GM19238 (cell line): Measurements from ENCODE around the gene ACSS1.

ENCODE experiments used
- DNase-seq: peaks from one replicate; pipeline ENCODE4 v3.0.0; 2011; ENCODE audit warnings: low spot score; ENCODE audit not compliant: insufficient read length

ACSS1 gene

DNA sequence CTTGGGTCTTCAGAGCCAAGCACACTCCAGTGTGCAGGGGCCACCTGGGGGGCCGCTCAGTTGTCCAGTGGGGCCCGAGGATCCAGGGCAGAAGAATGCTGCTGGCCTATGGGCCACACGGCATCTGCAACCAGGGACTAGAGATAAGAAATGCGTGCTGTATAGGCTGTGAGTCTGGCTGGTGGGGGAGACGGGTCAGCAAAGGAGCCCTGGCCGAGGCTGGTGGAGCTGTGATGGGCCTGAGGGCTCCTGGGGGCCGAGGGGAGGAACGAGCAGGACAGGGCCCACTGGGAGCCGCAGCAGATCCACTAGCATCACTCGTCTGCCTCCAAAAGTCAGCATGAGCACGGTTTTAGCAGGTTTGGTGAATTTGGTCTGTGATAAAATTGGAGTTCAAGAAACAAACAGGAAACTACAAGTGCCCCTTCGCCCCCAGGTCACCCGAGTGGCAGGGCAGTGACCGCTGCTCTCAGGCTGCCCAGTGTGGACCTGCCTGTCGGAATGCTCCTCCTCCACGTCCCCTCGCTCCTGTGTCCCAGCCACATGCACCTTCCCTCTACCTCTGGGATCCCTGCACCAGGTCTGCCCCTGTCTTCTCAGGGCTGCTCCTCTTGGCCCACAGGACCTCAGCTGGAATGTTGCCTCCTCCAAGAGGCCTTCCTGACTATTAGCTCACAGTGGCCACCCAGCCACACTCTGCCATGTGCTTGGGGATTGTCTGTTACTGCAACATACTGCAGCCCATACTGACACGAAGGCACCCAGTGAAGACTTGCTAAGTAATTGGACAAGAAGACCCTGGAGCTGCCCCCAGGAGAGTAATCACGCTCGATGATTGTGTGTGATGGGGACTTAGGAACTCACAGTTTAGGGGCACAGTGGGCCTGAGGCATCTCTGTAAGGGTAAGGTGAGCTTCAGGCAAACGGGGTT lies 10.9 kb downstream of the ACSS1 start:
- no peak for DNase-seq

DNA sequence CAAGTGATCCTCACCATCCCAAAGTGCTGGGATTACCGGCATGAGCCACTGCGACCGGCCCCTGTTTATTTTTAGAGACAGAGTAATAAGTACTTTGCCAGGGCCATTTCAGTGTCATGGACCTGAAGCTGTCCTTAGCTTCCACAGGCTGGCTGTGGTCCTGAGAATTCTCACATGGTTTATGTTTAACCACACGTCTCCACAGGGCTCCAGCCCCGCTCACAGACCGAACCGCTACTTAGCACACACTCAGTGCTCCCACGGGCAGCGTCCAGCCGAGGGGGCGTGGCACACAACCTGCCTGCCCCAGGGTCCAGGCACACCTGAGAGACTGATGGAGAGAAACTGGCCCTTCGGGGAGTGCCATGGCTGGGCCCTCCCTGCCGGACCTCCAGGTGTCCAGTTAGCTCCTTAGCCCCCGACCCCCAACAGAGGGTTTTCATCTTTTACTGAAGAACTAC lies 11.7 kb downstream of the ACSS1 start:
- DNase-seq: no peak

DNA sequence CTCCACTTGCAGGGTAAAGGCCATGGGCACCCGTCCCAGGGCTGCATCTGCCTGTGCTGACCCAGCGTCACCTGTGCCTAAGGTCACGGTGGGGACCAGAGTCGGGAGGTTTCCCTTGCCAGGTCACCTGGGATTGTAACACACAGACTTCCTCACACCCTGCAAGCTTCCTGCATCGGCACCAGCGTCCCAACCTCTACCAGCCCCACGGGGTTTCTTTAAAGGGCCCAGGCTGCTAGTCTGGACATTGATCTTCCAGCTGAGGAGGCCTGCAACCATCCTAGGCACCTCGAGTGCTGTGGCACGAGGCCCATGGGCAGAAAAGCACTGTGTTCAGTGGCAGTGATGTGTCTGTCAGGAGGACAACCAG lies 12.6 kb downstream of the ACSS1 start:
- no peak for DNase-seq

DNA sequence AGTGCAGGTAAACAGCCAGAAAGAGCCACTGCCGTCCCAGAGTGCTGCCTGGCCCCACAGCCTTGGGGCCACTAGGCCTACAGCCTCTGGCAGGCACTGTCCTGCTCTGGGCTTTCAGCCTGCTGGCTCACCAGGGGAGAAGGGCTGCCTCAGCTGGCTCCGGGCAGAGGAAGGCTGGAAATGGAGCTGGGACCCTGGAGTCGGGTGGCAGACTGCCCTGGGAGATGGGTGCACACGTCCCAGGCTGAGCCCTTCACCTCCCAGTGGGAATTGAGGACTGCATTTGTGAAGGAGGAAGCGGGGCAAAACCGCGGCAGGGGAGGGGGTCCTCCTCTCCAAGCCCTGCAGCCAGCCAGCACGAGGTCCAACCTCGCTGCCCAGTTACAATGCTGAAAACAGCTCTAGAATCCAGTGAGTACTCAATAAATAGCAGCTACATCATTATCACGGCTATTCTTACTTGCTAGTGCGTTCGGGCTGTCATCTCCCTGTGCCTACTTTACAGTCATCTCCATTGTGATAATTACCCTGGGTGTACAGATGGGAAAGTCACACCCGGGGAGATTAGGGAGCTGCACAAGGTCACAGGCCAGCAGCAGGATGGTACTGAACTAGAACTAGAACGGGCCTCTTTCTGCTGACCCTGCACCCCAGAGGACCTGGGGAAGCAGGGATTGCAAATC lies 13.1 kb downstream of the ACSS1 start:
- no peak for DNase-seq

DNA sequence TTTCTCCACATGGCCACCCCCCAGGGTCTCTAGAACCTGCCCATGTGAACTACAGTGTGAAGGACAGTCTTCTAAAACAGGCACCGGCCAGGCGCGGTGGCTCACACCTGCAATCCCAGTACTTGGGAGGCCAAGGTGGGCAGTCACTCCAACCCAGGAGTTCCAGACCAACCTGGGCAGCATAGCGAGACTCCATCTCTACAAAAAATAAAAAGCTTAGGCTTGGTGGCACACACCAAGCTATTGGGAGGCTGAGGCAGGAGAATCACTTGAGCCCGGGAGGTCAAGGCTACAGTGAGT lies 13.7 kb downstream of the ACSS1 start:
- no peak for DNase-seq

DNA sequence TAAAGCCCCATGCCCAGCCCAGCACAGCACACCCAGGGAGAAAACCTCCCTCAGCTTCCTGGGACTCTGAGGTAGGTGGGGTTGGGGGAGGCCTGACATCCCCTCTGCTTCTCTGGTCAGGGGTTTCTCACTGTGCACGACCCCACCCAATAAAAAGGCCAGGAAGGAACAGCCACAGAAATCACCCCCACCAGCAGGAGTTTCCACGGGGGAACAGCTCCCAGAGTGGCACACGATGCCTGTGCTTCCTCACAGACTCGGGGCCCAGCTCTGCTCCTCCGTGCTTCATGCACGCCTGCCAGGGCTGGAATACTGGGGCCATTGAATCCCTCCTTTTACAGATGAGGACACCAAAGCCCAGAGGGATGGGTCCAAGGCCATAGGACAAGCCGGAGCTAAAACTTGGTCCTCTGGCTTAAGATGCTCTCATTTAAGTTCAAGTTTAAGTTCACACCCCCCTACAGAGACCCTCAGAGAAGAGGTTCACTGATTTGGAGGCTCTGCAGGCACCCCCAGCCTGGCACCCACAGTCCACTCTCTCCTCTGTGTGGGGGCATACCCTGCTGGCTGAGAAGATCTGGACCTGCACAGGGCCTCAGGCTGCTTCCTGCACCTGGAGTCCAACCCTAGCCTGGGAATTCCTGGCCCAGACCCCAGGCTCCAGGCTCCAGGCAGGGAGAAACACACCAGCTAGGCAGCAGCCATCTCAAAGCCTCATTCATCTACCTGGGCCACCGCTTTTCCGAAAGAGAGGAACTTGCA lies 14.3 kb downstream of the ACSS1 start:
- DNase-seq: no peak

DNA sequence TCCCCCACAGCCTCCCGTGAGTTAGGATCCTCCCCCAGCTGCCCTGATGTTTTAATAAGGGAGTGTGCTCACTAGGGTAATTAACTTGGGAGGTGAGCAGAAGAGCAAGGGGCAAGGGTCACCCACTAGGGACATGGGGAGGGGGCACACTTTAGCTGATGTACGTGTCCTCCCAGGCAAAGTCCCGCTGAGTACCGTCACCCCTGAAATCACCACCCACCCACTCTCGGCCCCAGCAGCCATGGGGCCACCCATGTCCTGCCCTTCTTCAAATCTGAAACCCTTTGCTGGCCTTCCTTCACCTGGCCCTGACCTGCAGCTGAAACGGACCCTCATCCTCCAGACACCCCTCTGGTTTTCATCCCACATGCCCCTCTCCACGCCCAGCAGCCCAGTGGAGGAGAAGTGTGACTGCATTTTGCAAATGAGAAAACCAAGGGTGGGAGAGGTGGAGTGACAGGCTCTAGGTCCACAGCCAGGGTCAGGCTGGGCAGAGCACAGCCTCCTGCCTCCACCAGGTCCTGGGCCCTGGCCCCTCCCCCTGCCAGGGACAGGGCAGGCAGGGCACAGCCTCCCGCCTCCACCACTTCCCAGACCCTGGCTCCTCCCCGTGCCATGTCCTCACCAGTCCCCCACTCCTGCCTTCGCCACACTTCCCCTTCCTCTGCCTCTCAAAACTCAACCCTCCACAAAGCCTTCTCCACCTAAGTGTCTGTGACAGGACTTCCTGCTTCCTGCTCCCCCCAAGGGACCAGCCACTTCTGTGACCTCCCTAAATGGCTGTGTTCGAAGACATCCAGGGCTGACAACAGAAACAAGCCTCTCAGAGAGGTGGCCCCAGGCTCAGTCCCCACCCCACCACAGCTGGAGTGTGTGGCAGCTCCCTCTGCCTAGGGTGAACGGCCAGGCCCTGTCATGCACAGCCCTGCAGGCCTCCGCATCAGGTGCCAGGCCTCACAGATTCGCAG lies 15.1 kb downstream of the ACSS1 start:
- peak; percentile 84 for DNase-seq

DNA sequence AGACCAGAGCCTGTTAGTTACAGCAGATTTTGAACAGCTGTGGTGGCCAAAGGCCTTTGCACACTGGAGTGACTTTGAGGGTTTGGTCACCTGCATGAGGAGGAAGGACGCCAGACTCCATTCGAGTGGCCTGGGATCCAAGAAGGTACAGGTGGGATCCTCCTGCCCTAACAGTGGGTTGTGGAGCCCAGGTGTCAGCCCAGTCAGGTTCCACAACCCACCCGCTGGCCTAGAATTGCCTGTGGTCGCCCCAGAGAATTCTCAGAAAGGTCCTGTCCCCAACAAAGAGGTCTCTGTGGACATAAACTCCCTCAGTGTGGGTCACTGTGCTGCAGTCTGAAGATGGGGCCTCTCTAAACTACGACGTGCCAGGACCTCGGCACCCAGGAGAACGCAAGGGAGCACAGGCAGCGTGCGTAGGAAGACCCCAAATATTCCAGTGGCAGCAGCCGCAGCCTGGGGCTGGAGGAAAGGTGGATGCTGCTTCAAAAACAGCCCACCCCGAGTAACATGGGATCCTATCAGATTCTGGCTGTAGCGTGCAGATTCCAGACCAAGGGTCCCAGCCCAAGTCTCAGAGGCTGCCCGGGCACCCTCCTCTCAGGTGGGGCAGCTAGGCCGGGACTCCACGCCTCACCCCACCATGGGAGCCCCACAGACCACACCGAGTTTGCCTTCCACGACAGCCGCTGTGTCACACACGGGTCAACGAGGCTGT lies 16.0 kb downstream of the ACSS1 start:
- no peak for DNase-seq

DNA sequence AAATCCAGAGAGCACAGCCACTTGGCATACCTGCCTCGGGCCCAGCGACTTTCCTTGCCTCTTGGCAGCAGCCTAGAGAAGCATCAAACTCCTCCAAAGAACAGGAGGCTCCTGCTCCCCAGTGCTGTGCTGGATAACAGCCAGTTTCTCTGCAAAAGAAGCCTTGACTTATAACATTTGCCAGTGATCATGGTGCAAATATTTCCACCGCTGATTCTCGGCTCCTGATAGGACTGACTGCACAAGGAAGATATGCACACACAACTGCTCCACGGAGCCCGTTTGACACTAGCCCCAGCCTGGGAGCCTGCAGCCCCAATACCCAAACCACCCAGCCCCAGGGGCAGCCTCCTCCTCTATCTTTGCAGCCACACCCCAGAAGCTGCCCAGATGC lies 17.5 kb downstream of the ACSS1 start:
- DNase-seq: no peak

DNA sequence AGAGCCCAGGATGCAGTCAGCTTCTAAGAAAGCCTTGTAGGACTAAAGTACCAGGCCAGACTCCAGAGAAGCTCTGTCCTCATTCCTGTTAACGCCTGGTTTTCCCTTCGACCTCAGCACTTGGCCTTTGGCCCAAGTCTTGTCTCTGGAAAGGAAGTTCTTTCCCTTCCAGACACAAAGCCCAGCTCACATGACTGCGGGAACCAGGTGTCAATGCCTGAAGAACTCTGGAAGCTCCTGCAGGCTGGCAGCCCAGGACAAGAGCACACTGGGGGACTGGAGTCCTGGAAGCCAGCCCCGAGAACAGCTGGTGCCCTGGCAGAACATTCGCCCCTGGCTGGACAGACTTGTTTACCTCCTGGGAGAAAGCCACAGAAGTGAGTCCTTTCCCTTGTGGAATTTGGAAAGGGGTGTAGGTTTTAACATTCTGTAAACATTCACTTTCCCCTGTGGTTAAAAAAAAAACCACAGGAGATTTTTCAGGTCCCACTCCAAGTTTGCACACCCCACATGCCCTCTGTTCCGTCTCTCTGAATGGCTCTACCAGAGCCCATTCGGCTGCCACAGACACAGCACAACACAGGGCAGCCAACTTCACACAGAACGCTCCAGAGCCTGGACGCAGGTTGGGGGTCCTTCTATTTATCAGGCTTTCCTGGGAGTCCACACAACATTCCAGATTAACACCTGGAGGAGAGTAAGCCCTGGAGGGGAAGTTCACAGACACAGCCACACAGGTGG lies 18.1 kb downstream of the ACSS1 start:
- DNase-seq: no peak

DNA sequence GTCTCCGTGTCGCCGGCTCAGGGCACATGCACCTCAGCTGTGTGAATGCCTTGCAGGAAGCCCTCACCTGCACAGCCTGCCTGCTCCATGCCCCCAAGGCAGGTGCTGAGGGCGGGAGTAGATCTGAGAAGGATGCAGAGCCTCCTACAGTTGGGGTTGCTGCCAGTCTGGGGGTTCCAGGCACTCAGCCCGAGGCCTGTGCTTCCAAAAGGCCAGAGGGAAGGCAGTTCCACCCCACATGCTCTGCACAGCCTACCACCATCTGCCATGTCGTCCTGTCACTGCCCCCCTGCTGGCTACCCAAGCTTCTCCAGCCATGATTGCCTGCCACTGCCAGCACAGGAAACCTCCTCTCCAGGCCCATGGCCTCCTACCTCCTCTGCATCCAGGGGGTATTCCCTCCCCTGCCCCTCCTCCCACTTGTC lies 19.3 kb downstream of the ACSS1 start:
- no peak for DNase-seq

DNA sequence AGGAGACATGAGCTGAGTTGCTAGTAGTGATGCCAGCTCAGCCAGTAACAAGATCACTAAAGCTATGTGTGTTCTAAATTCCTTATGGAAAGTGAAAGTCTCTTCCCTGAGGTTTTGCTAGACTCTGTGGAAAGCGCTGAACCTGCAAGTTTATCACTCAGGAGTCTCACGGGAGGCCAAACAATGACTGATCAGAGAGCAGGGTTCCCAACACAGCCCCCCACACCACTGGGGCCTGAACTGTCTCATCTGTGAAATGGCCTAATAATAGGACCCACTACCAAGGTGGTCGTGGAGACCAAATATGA lies 19.9 kb downstream of the ACSS1 start:
- DNase-seq: no peak

DNA sequence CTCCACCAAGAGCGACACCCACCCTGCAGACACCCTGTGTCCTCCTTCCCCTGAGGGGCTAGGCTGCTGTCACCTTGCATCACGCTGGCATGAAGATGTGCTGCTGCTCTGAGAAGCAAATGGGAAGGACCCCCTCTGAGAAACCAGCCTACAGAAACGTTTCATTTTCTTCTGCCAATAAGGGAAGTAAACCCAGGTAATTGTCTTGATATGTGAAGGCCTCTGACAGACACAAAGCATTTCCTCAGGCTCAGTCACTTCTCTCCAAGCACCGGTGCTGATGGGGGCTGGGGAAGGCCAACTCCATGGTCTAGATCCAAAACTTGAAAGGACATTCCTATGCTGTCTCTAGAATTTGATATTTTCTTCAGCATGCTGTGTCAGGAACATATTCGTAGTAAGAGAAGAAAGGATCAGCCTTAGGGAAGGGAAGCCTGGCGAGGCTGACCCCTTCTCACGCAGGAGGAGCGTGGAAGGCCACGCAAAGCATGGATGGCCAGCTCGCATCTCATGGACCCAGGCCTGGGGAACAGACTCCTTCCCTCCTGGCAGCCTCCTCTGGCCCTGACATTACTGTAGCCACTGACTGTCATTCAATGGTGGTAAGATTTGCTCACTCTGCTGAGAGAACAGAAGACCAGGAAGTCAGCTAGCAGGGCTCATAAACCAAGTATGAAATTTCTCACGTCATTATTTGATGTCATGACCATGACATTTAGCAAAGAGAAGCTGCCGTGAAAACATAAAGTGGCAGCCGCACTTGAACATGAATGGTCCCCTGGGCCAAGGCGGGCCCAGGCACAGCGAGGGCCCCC lies 20.4 kb downstream of the ACSS1 start:
- DNase-seq: no peak

DNA sequence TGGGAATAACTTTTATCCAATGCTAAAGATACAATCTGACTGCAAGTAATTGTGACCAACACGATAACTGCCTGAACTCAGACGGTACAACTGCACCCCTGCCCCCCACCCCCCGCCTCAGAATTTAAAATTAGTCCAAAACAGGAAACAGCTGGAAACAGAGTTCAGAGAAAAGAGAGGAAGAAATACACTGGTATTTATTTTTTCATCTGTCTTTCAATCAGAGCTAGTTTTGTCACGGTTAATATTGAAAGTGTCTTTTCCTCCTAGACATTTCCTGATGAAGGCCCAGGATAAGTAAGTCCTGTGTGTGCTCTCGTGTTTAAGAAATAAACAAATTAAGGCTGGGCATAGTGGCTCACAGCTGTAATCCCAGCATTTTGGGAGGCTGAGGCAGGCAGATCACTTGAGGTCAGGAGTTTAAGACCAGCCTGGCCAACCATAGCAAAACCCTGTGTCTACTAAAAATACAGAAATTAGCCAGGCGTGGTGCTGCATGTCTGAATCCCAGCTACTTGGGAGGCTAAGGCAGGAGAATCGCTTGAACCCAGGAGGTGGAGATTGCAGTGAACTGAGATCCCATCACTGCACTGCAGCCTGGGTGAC lies 21.5 kb downstream of the ACSS1 start:
- DNase-seq: no peak

DNA sequence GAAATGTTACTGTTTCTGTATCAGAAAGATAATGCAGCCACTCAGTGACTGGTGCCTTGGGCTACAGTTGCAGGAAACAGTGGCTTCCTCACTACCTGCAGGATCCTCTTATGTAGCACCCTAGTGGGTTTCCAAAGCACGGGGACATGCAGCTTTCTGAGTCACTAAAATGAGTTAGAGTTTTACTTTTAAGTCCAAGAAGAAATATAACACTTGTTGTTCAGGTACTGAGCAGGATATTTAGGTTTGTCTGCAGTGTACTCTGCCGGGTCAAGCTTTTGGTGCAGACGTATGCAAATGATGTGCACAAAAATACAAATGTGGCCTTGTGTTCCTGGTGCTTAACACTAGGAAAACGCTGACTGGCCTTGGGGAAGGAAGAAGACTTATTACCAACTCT lies 22.0 kb downstream of the ACSS1 start:
- no peak for DNase-seq

DNA sequence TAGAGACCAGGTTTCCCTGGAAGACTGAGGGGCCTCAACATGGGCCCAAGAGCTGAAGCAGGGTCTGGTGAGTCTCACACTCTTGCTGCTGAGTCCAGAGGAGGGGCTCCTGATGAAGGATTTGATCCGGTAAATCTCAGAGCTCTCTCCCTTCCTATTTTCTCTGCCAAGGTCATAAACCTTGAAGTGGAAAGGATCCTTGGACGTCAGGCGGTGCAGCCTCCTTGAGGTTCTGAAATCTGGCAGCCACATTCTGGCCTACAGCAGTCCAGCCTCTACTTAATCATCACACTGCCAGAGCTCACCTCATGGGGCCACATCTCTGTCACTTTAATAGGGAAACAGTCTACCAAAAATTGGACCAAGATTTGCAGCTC lies 24.0 kb downstream of the ACSS1 start:
- DNase-seq: no peak

DNA sequence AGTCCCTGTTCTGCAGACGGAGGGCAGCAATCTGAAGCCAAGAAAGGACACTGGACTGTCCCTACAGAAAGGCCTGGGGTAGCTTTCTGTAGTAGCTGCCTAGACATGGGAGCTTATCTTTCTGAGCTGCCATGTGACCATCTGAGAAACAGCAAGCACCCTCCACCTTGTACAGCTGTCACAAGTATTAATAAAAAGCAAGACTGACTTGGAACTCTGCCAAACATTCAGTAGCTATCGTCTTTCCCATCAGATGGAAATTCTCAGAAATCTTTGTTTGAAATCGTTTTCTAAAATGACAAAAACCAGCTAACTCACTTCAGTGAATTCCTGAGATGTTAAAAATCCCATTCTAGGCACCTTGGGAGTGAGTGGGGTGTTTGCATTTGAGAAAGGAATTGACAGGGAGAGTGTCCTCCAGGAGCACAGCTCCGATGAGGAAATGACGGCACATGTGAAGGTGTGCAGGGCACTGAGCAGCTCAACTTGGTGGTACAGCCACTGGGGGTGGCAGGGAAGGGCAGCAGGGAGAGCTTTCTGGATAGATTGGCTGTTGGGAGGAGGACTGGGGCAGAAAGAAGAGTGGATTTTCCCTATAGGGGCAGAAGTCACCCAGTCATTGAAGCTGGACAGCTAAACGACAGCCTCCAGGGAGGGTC lies 24.5 kb downstream of the ACSS1 start:
- DNase-seq: no peak
